HG03565 (cell line): ENCODE measurements around the gene ST8SIA6.
"Not testable (repeated sequence)": the region's sequence is repeated elsewhere in the genome, so short reads cannot be mapped to it uniquely, and the experiment has no call there.

Experiments used
- ATAC-seq: cut with Tn5 transposase; IDR thresholded peaks from one replicate; pipeline ENCODE4 v1.9.1; 2021; ENCODE audit warnings: mild to moderate bottlenecking, moderate library complexity; ENCODE audit not compliant: unreplicated experiment

ST8SIA6 gene

GRCh38 chr10:17427666-17428350 lies 26.6 kb downstream of the ST8SIA6 start:
- ATAC-seq = no peak

- no peak for ATAC-seq
Observed at GRCh38 chr10:17427201-17427600, 27.2 kb downstream of the ST8SIA6 start.

- ATAC-seq = no peak
Observed at GRCh38 chr10:17426263-17426750, 28.1 kb downstream of the ST8SIA6 start.

- ATAC-seq = no peak
Observed at GRCh38 chr10:17425584-17426262, 28.7 kb downstream of the ST8SIA6 start.

- ATAC-seq = no peak
Observed at GRCh38 chr10:17423632-17424186, 30.7 kb downstream of the ST8SIA6 start.

- no peak for ATAC-seq
Observed at GRCh38 chr10:17422931-17423330, 31.5 kb downstream of the ST8SIA6 start.

GRCh38 chr10:17418249-17418648 lies 36.1 kb downstream of the ST8SIA6 start:
- ATAC-seq = no peak

GRCh38 chr10:17416442-17417211 lies 37.8 kb downstream of the ST8SIA6 start:
- ATAC-seq = no peak

- ATAC-seq = no peak
Observed at GRCh38 chr10:17415046-17415658, 39.2 kb downstream of the ST8SIA6 start.

GRCh38 chr10:17414484-17414883 lies 39.9 kb downstream of the ST8SIA6 start:
- no peak for ATAC-seq

GRCh38 chr10:17413876-17414275 lies 40.5 kb downstream of the ST8SIA6 start:
- ATAC-seq = no peak

GRCh38 chr10:17412323-17412722 lies 42.1 kb downstream of the ST8SIA6 start:
- no peak for ATAC-seq

GRCh38 chr10:17410907-17411306 lies 43.5 kb downstream of the ST8SIA6 start:
- ATAC-seq = no peak

GRCh38 chr10:17409170-17409733 lies 45.1 kb downstream of the ST8SIA6 start:
- ATAC-seq = no peak

- ATAC-seq = no peak
Observed at GRCh38 chr10:17407047-17407446, 47.3 kb downstream of the ST8SIA6 start.

- no peak for ATAC-seq
Observed at GRCh38 chr10:17406036-17406834, 48.2 kb downstream of the ST8SIA6 start.

- no peak for ATAC-seq
Observed at GRCh38 chr10:17403161-17403560, 51.2 kb downstream of the ST8SIA6 start.

GRCh38 chr10:17402040-17402439 lies 52.4 kb downstream of the ST8SIA6 start:
- ATAC-seq = not testable (repeated sequence)

- ATAC-seq = no peak
Observed at GRCh38 chr10:17396004-17396403, 58.4 kb downstream of the ST8SIA6 start.

- no peak for ATAC-seq
Observed at GRCh38 chr10:17394854-17395253, 59.5 kb downstream of the ST8SIA6 start.
